GM12878 (cell line): ENCODE measurements around the gene MYO1E. TPM values are rescaled to one million over a fixed set of nuclear protein-coding genes. Genes with fewer than 3 reads are reported as not detected.

ENCODE experiments used
- ATAC-seq: fragments of 200-7000 bp; cut with Tn5 transposase; 3 replicates; pipeline ENCODE4 v1.9.1; 2020; ENCODE audit warnings: mild to moderate bottlenecking, moderate library complexity
- BruUV-seq: library from RNA; stranded (reverse); fragments of 400-500 nt; replicated peaks from 2 replicates; lab custom pipeline; 2021; lab: Mats Ljungman, UMichigan
- CTCF ChIA-PET: fragments of 300-600 bp; sonication (Branson Sonifier 250); formaldehyde crosslinking; extraction: SDS; loops from one replicate; lab custom pipeline; 2021; ENCODE audit warnings: inconsistent platforms; lab: Yijun Ruan, JAX
- POLR2A ChIA-PET: fragments of 350-600 bp; formaldehyde crosslinking; extraction: SDS; loops from one replicate; lab custom pipeline; 2021; ENCODE audit warnings: inconsistent platforms; lab: Charles Lee
- RAD21 ChIA-PET: fragments of 300-600 bp; sonication (Branson Sonifier 250); formaldehyde crosslinking; loops from one replicate; lab custom pipeline; 2023; ENCODE audit warnings: antibody characterized with exemption; ENCODE audit not compliant: unreplicated experiment; lab: Charles Lee
- SMC1A ChIA-PET: fragments of 300-600 bp; sonication (Branson Sonifier 250); formaldehyde crosslinking; loops from one replicate; lab custom pipeline; 2023; ENCODE audit not compliant: unreplicated experiment, uncharacterized antibody; lab: Charles Lee
- DNase-seq: peaks from one replicate; pipeline ENCODE4 v3.0.0-alpha.2; 2011; ENCODE audit warnings: low read depth, low spot score
- FAIRE-seq: peaks from 3 replicates; lab custom pipeline; 2011; peaks lifted over from hg19 to GRCh38; lab: Jason Lieb, UNC
- H2AFZ ChIP-seq: 2 replicates; pipeline ENCODE4 v1.6.0; 2011; ENCODE audit warnings: low read depth, low read length, control low read depth; ENCODE audit not compliant: control insufficient read depth
- H3K27ac ChIP-seq: 2 replicates; pipeline ENCODE4 v1.5.1; 2011; ENCODE audit warnings: control low read depth; ENCODE audit not compliant: control insufficient read depth, insufficient read depth
- H3K27me3 ChIP-seq, 2 experiments: replicated peaks in 1 of 2; 2 replicates each; pipeline versions ENCODE4 v1.6.0 to v1.6.1; 2011; ENCODE audit warnings: low read length in 1 of 2; ENCODE audit not compliant: control insufficient read depth in 2 of 2, insufficient read depth in 2 of 2
- H3K36me3 ChIP-seq, 2 experiments: 2 replicates each; pipeline ENCODE4 v1.5.1; 2011; ENCODE audit warnings: low read length in 1 of 2; ENCODE audit not compliant: control insufficient read depth in 2 of 2, insufficient read depth in 2 of 2
- H3K4me1 ChIP-seq: 2 replicates; pipeline ENCODE4 v1.6.1; 2011; ENCODE audit warnings: mild to moderate bottlenecking, low read length, moderate library complexity, mixed read lengths; ENCODE audit not compliant: control insufficient read depth, insufficient read depth
- H3K4me2 ChIP-seq: 2 replicates; pipeline ENCODE4 v1.6.0; 2011; ENCODE audit warnings: control low read depth; ENCODE audit not compliant: control insufficient read depth, insufficient read depth
- H3K4me3 ChIP-seq: fragments of 200-600 bp; sonication (generic); 2 replicates; pipeline ENCODE4 v1.5.1; 2016
- H3K79me2 ChIP-seq: 2 replicates; pipeline ENCODE4 v1.6.0; 2011; ENCODE audit warnings: low read length; ENCODE audit not compliant: control insufficient read depth, insufficient read depth
- H3K9ac ChIP-seq: 2 replicates; pipeline ENCODE4 v1.8.0; 2011; ENCODE audit warnings: low read length, control low read depth, mixed read lengths; ENCODE audit not compliant: control insufficient read depth, insufficient read depth
- H3K9me3 ChIP-seq: replicated peaks from 3 replicates; pipeline ENCODE4 v1.5.1; 2011; ENCODE audit warnings: mild to moderate bottlenecking, low read length; ENCODE audit not compliant: control insufficient read depth, insufficient read depth
- H4K20me1 ChIP-seq: 2 replicates; pipeline ENCODE4 v1.6.0; 2011; ENCODE audit not compliant: control insufficient read depth, insufficient read depth
- ASH2L ChIP-seq: fragments of 300-600, 200-600 bp; sonication (generic); IDR thresholded peaks from 2 replicates; pipeline ENCODE4 v1.6.1; 2017; ENCODE audit warnings: low read depth, mild to moderate bottlenecking, borderline replicate concordance
- CUX1 ChIP-seq: IDR thresholded peaks from 2 replicates; pipeline ENCODE4 v1.6.1; 2012; ENCODE audit warnings: improper control_type of control experiment, low read depth, low read length; ENCODE audit not compliant: insufficient replicate concordance
- SUPT20H ChIP-seq: IDR thresholded peaks from 2 replicates; pipeline ENCODE4 v1.6.1; 2011; ENCODE audit warnings: low read depth, mild to moderate bottlenecking, low read length, moderate library complexity, borderline replicate concordance; ENCODE audit not compliant: control insufficient read depth
- WGBS: methylation state at CpG from one replicate; pipeline ENCODE4 v1.1.6; 2016; ENCODE audit warnings: low lambda C conversion rate; ENCODE audit not compliant: insufficient replicate concordance, insufficient coverage; ENCODE audit errors: missing lambda C conversion rate; 5-methylcytosine and 5-hydroxymethylcytosine counted together
- in situ Hi-C: fragments of 300-500 bp; cut with MboI; formaldehyde crosslinking; loops from 9 replicates; pipeline ENCODE4 v1.14.3; 2018; ENCODE audit warnings: mixed read lengths
- intact Hi-C: fragments of 100-400 bp; cut with micrococcal nuclease; formaldehyde crosslinking; loops from one replicate; pipeline ENCODE4 v1.14.2; 2022; ENCODE audit not compliant: unreplicated experiment
- polyA plus RNA-seq, 11 experiments: library from polyadenylated mRNA; depleted of rRNA in 4 of 11; unstranded in 6 of 11; stranded (reverse) in 5 of 11; fragments of >200 nt; fragmentation: Nextera tagmentation in 4 of 11; fragmentation: Illumina TruSeq in 1 of 11; extraction: Ambion mirVana in 4 of 11; extraction: Trizol in 1 of 11; gene quantifications; 1 replicate in 1 of 11; 2 replicates in 10 of 11; pipeline versions ENCODE4 v1.2.1 to v1.2.3, GENCODE V29; 2011 to 2016; ENCODE audit warnings: inconsistent platforms in 2 of 11, missing spikeins in 2 of 11, low read depth in 1 of 11
- total RNA-seq, 4 experiments: library from RNA; depleted of rRNA in 3 of 4; stranded (reverse); fragments of >200 nt in 3 of 4; fragmentation: Illumina TruSeq in 1 of 4; extraction: Trizol in 1 of 4; gene quantifications; 2 replicates each; pipeline versions ENCODE4 v1.2.1 to v1.2.3, GENCODE V29; 2013 to 2021

MYO1E gene
- total and polyA plus RNA-seq, 10 of the 15 experiments (the other 5 are each of a cell fraction or from before 2014, with no cell fraction given), result 10.3 to 266 (median 64.9) TPM

- 74% methylated on average over 4 of the region's 4 CpGs for WGBS
- CTCF ChIA-PET, result interaction anchor here (1.0 to 1.6 kb wide), 4 partner anchors 186 to 367 kb away, joined by 3 to 7 read pairs (median 4); no protein-coding TSS in a partner anchor
Observed at GRCh38 chr15:59166166-59166565, 206.5 kb downstream of the MYO1E start.

More at GRCh38 chr15:59166166-59166565, 206.5 kb downstream of the MYO1E start:
- no peak for FAIRE-seq
- H3K4me1 ChIP-seq, result peaks cover 3% of the 10 kb centered on the region; the same call in 1 of the 2 replicates
- no peak overlapping the region for H2AFZ ChIP-seq
- no peaks in the 10 kb centered on the region for H4K20me1 ChIP-seq
- H3K4me3 ChIP-seq, result no peak overlapping the region
- H3K4me2 ChIP-seq, result no peak overlapping the region
- peaks cover 6 to 50% of the 10 kb centered on the region in 2 experiments for H3K36me3 ChIP-seq
- no peak overlapping the region for H3K9ac ChIP-seq
- TF ChIP-seq ASH2L (no peak), CUX1 (no peak), SUPT20H (no peak)
- ChIA-PET SMC1A (interaction anchor here (0.7 to 2.2 kb wide), 14 partner anchors 21 to 358 kb away, joined by 3 to 7 read pairs (median 4); no protein-coding TSS in a partner anchor), POLR2A (no interaction called here), RAD21 (interaction anchor here (0.6 to 2.1 kb wide), 5 partner anchors 36 to 189 kb away, joined by 3 to 6 read pairs (median 3); no protein-coding TSS in a partner anchor)
- peak overlapping the region; percentile 71 for H3K27ac ChIP-seq
- in situ Hi-C loops, result no loop called here
- H3K27me3 ChIP-seq, result no peaks in the 10 kb centered on the region
- intact Hi-C loops, result no loop called here
- ATAC-seq, result no peak
- H3K79me2 ChIP-seq, result no peaks in the 10 kb centered on the region
- no peak for DNase-seq
- BruUV-seq, result no TSS peak
- H3K9me3 ChIP-seq, result no peaks in the 10 kb centered on the region; the same call in 2 of the 3 replicates
